Measurements from ENCODE around the gene FGG.

FGG gene

DNA sequence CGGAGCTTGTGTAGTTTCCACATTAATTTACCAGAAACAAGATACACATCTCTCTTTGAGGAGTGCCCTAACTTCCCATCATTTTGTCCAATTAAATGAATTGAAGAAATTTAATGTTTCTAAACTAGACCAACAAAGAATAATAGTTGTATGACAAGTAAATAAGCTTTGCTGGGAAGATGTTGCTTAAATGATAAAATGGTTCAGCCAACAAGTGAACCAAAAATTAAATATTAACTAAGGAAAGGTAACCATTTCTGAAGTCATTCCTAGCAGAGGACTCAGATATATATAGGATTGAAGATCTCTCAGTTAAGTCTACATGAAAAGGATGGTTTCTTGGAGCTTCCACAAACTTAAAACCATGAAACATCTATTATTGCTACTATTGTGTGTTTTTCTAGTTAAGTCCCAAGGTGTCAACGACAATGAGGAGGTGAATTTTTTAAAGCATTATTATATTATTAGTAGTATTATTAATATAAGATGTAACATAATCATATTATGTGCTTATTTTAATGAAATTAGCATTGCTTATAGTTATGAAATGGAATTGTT is 49.7 kb downstream of the FGG start, which contains the start of gene FGB (continued):
- TF ChIP-seq, protein P1, sequence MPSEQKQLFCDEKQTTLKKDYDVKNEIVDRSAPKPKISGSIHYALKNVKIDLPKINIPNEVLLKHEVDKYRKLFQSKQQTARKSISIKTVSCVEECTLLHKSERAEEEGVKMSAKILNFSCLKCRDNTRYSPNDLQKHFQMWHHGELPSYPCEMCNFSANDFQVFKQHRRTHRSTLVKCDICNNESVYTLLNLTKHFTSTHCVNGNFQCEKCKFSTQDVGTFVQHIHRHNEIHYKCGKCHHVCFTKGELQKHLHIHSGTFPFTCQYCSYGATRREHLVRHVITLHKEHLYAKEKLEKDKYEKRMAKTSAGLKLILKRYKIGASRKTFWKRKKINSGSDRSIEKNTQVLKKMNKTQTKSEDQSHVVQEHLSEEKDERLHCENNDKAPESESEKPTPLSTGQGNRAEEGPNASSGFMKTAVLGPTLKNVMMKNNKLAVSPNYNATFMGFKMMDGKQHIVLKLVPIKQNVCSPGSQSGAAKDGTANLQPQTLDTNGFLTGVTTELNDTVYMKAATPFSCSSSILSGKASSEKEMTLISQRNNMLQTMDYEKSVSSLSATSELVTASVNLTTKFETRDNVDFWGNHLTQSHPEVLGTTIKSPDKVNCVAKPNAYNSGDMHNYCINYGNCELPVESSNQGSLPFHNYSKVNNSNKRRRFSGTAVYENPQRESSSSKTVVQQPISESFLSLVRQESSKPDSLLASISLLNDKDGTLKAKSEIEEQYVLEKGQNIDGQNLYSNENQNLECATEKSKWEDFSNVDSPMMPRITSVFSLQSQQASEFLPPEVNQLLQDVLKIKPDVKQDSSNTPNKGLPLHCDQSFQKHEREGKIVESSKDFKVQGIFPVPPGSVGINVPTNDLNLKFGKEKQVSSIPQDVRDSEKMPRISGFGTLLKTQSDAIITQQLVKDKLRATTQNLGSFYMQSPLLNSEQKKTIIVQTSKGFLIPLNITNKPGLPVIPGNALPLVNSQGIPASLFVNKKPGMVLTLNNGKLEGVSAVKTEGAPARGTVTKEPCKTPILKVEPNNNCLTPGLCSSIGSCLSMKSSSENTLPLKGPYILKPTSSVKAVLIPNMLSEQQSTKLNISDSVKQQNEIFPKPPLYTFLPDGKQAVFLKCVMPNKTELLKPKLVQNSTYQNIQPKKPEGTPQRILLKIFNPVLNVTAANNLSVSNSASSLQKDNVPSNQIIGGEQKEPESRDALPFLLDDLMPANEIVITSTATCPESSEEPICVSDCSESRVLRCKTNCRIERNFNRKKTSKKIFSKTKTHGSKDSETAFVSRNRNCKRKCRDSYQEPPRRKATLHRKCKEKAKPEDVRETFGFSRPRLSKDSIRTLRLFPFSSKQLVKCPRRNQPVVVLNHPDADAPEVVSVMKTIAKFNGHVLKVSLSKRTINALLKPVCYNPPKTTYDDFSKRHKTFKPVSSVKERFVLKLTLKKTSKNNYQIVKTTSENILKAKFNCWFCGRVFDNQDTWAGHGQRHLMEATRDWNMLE (tag by site-specific recombination; conservative IDR thresholded peaks at IDR 0.05; ENCODE audit: low read depth), result no peak

DNA sequence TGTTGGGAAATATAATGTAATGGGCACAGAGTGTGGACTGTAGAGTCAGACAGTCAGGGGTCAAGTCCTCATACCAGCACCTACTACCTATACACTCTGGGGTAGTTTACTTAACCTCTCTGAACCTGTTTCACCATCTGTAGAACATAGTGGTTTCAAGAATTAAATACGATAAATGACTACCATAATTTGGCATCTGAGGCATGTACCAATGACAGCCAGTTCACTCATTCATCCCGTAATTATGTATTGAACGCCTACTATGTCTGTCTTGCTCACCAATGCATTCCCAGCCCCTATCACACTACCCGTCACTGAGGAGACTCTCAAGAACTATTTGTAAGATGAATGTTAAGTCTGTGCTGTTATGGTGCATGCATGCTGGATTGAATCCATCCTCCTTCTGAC is 51.6 kb downstream of the FGG start:
- CTCF ChIA-PET, result interaction anchor here (15.4 kb wide), 1 partner anchor 56 kb away, joined by 429 read pairs; the partner anchor contains the start of gene FGG

More for the DNA sequence above, 51.6 kb downstream of the FGG start:
- Histone ChIP-seq H3K36me3 (ENCODE audit: control insufficient read depth in 2 of 2, insufficient read depth in 1 of 2, low read length in 2 of 2) (no peaks in the 10 kb centered on the region), H3K4me3 (ENCODE audit: low read depth, low read length) (no peak overlapping the region), H3K27ac (ENCODE audit: extremely low read depth, low read depth, low read length) (no peak overlapping the region), H3K9me3 (ENCODE audit: control insufficient read depth, insufficient read depth, low read depth, low read length) (no peaks in the 10 kb centered on the region), H3K4me1 (ENCODE audit: control insufficient read depth, insufficient read depth, low read length) (no peaks in the 10 kb centered on the region)
- POLR2A ChIA-PET, result no interaction called here
- TF ChIP-seq ZBTB48 (tag by site-specific recombination; IDR thresholded peaks at IDR 0.05) (no peak), ZNF433 (tag by site-specific recombination; IDR thresholded peaks at IDR 0.05; ENCODE audit: low read depth) (no peak), ZBTB20 (tag by site-specific recombination; IDR thresholded peaks at IDR 0.05) (no peak), ZNF239 (tag by site-specific recombination; IDR thresholded peaks at IDR 0.05) (no peak), ZNF658 (tag by site-specific recombination; IDR thresholded peaks at IDR 0.05) (no peak), ZNF341 (tag by site-specific recombination; IDR thresholded peaks at IDR 0.05; ENCODE audit: low read depth) (no peak), ZNF670 (tag by site-specific recombination; IDR thresholded peaks at IDR 0.05; ENCODE audit: low read depth) (no peak), ZFHX2 (tag by site-specific recombination; conservative IDR thresholded peaks at IDR 0.05) (no peak), ZNF768 (tag by site-specific recombination; IDR thresholded peaks at IDR 0.05) (no peak), ZNF184 (tag by site-specific recombination; IDR thresholded peaks at IDR 0.05) (no peak), KLF1 (tag by site-specific recombination; IDR thresholded peaks at IDR 0.05) (no peak), SP3 (tag by site-specific recombination; IDR thresholded peaks at IDR 0.05) (no peak), ZSCAN30 (tag by site-specific recombination; IDR thresholded peaks at IDR 0.05) (no peak), MYNN (tag by site-specific recombination; IDR thresholded peaks at IDR 0.05; ENCODE audit: borderline replicate concordance) (no peak), BCL11A (tag by site-specific recombination; IDR thresholded peaks at IDR 0.05; ENCODE audit: low read depth) (no peak), ZNF510 (tag by site-specific recombination; IDR thresholded peaks at IDR 0.05; ENCODE audit: insufficient replicate concordance) (no peak), ZNF701 (tag by site-specific recombination; IDR thresholded peaks at IDR 0.05) (no peak)
- TF ChIP-seq, protein P2, sequence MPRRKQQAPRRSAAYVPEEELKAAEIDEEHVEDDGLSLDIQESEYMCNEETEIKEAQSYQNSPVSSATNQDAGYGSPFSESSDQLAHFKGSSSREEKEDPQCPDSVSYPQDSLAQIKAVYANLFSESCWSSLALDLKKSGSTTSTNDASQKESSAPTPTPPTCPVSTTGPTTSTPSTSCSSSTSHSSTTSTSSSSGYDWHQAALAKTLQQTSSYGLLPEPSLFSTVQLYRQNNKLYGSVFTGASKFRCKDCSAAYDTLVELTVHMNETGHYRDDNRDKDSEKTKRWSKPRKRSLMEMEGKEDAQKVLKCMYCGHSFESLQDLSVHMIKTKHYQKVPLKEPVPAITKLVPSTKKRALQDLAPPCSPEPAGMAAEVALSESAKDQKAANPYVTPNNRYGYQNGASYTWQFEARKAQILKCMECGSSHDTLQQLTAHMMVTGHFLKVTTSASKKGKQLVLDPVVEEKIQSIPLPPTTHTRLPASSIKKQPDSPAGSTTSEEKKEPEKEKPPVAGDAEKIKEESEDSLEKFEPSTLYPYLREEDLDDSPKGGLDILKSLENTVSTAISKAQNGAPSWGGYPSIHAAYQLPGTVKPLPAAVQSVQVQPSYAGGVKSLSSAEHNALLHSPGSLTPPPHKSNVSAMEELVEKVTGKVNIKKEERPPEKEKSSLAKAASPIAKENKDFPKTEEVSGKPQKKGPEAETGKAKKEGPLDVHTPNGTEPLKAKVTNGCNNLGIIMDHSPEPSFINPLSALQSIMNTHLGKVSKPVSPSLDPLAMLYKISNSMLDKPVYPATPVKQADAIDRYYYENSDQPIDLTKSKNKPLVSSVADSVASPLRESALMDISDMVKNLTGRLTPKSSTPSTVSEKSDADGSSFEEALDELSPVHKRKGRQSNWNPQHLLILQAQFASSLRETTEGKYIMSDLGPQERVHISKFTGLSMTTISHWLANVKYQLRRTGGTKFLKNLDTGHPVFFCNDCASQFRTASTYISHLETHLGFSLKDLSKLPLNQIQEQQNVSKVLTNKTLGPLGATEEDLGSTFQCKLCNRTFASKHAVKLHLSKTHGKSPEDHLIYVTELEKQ (tag by site-specific recombination; IDR thresholded peaks at IDR 0.05; ENCODE audit: borderline replicate concordance), result no peak
- TF ChIP-seq, protein P3, sequence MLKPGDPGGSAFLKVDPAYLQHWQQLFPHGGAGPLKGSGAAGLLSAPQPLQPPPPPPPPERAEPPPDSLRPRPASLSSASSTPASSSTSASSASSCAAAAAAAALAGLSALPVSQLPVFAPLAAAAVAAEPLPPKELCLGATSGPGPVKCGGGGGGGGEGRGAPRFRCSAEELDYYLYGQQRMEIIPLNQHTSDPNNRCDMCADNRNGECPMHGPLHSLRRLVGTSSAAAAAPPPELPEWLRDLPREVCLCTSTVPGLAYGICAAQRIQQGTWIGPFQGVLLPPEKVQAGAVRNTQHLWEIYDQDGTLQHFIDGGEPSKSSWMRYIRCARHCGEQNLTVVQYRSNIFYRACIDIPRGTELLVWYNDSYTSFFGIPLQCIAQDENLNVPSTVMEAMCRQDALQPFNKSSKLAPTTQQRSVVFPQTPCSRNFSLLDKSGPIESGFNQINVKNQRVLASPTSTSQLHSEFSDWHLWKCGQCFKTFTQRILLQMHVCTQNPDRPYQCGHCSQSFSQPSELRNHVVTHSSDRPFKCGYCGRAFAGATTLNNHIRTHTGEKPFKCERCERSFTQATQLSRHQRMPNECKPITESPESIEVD (tag by site-specific recombination; IDR thresholded peaks at IDR 0.05), result no peak
- TF ChIP-seq, protein P4, sequence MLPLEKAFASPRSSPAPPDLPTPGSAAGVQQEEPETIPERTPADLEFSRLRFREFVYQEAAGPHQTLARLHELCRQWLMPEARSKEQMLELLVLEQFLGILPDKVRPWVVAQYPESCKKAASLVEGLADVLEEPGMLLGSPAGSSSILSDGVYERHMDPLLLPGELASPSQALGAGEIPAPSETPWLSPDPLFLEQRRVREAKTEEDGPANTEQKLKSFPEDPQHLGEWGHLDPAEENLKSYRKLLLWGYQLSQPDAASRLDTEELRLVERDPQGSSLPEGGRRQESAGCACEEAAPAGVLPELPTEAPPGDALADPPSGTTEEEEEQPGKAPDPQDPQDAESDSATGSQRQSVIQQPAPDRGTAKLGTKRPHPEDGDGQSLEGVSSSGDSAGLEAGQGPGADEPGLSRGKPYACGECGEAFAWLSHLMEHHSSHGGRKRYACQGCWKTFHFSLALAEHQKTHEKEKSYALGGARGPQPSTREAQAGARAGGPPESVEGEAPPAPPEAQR (tag by site-specific recombination; IDR thresholded peaks at IDR 0.05), result no peak

All from HEK293 (cell line).